Uterus (tissue), 2 donors: ENCODE data around the gene SUPT5H.

Source experiments
- POLR2A ChIP-seq, 2 donors: fragments of 450-650 bp; IDR thresholded peaks; one replicate each; pipeline ENCODE4 v1.6.1; 2016; ENCODE audit warnings: antibody characterized with exemption in 2 of 2, mild to moderate bottlenecking in 1 of 2, moderate library complexity in 1 of 2
- TF ChIP-seq, protein P1 (sequence below), 4 experiments: fragments of 200-600 bp in 2 of 4; fragments of 450-650 bp in 2 of 4; sonication (generic) in 2 of 4; IDR thresholded peaks; one replicate each; pipeline ENCODE4 v1.5.1; 2016 to 2019; ENCODE audit warnings: antibody characterized with exemption in 4 of 4, mild to moderate bottlenecking in 2 of 4, moderate library complexity in 1 of 4

DNA sequence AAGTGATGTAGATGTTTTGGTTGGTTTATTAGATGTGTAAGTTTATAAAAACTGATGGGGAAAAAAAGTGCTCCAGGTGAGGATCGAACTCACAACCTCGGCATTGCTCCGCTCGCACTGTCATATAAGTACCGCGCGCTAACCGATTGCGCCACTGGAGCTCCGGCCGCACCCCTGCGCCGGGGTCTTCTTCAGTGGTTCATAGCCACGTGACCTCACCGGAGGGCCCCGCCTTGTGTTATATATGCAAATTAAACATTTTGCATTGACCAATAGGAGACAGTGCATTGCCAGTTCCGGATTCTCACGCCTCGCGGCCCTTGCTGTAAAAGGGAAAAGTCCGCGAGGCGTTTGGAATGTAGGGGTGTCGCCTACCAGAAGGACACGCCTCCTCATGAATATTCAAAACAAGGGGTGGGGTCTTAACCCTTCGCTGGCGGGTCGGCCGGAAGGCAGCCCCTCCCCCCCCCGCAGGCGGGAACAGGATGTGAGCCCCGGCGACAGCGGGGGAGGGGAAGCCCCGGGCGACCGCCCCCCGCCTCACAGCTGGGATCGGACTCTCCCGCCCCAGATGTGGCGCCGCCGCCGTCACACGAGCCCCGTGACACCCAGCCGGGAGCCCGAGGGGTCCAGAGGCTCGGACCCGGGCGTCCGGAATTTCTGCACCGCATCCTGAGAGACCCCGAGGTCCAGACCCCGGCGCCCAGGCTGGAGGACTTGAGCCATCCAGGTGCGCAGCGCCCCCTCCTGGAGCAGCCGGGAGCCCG is 33.1 kb upstream of the SUPT5H start, which contains the start of gene PLEKHG2:
- TF ChIP-seq, protein P1, sequence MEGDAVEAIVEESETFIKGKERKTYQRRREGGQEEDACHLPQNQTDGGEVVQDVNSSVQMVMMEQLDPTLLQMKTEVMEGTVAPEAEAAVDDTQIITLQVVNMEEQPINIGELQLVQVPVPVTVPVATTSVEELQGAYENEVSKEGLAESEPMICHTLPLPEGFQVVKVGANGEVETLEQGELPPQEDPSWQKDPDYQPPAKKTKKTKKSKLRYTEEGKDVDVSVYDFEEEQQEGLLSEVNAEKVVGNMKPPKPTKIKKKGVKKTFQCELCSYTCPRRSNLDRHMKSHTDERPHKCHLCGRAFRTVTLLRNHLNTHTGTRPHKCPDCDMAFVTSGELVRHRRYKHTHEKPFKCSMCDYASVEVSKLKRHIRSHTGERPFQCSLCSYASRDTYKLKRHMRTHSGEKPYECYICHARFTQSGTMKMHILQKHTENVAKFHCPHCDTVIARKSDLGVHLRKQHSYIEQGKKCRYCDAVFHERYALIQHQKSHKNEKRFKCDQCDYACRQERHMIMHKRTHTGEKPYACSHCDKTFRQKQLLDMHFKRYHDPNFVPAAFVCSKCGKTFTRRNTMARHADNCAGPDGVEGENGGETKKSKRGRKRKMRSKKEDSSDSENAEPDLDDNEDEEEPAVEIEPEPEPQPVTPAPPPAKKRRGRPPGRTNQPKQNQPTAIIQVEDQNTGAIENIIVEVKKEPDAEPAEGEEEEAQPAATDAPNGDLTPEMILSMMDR (IDR thresholded peaks at IDR 0.05): peak; percentile 85 to 90 (median 90)
- peak; percentile 29 to 58 for TF ChIP-seq POLR2A (IDR thresholded peaks at IDR 0.05)
